Astrocyte of the hippocampus (primary cell): ENCODE measurements around the gene MAP2.

Experiments used
- DNase-seq: peaks from one replicate; pipeline ENCODE4 v3.0.0; 2011; ENCODE audit warnings: low read depth, low spot score

Gene MAP2

GRCh38 chr2:209423562-209424198, at the start of gene MAP2:
Gene MAP2, plus strand, starts transcription at chr2:209424047. Its CDS starts 229,124 bp downstream, at chr2:209653171.
- peak; percentile 97 for DNase-seq

- no peak for DNase-seq
Measured at GRCh38 chr2:209376686-209377085, 47.2 kb upstream of the MAP2 start.

- DNase-seq = no peak
Measured at GRCh38 chr2:209380293-209380692, 43.6 kb upstream of the MAP2 start.

GRCh38 chr2:209381091-209381490, 42.8 kb upstream of the MAP2 start:
- DNase-seq = no peak

- no peak for DNase-seq
Measured at GRCh38 chr2:209382775-209383174, 41.1 kb upstream of the MAP2 start.

- DNase-seq = peak; percentile 73
Measured at GRCh38 chr2:209383212-209383611, 40.6 kb upstream of the MAP2 start.

- DNase-seq = no peak
Measured at GRCh38 chr2:209387389-209387788, 36.5 kb upstream of the MAP2 start.

- peak; percentile 9 for DNase-seq
Measured at GRCh38 chr2:209388446-209389037, 35.3 kb upstream of the MAP2 start.

- peak; percentile 13 for DNase-seq
Measured at GRCh38 chr2:209389171-209389618, 34.7 kb upstream of the MAP2 start.

GRCh38 chr2:209390839-209391238, 33.0 kb upstream of the MAP2 start:
- DNase-seq = no peak

GRCh38 chr2:209391776-209392401, 32.0 kb upstream of the MAP2 start:
- peak; percentile 79 for DNase-seq

- DNase-seq = no peak
Measured at GRCh38 chr2:209395229-209395628, 28.6 kb upstream of the MAP2 start.

- no peak for DNase-seq
Measured at GRCh38 chr2:209395652-209396051, 28.2 kb upstream of the MAP2 start.

- no peak for DNase-seq
Measured at GRCh38 chr2:209398463-209398862, 25.4 kb upstream of the MAP2 start.

- no peak for DNase-seq
Measured at GRCh38 chr2:209401788-209402187, 22.1 kb upstream of the MAP2 start.

- no peak for DNase-seq
Measured at GRCh38 chr2:209411296-209411695, 12.6 kb upstream of the MAP2 start.

- no peak for DNase-seq
Measured at GRCh38 chr2:209411718-209412117, 12.1 kb upstream of the MAP2 start.

- no peak for DNase-seq
Measured at GRCh38 chr2:209413311-209414014, 10.4 kb upstream of the MAP2 start.

GRCh38 chr2:209416913-209417312, 6.9 kb upstream of the MAP2 start:
- no peak for DNase-seq

- no peak for DNase-seq
Measured at GRCh38 chr2:209422191-209422754, 1.6 kb upstream of the MAP2 start.

GRCh38 chr2:209424199-209424701, 403 bp downstream of the MAP2 start:
- DNase-seq = no peak
